Measurements from ENCODE around the gene CPT1C. TPM values are rescaled to one million over a fixed set of nuclear protein-coding genes. Genes with fewer than 3 reads are reported as not detected.

The CPT1C gene
- polyA plus RNA-seq, 1 donor from 2014 or later, result 204 TPM

DNA sequence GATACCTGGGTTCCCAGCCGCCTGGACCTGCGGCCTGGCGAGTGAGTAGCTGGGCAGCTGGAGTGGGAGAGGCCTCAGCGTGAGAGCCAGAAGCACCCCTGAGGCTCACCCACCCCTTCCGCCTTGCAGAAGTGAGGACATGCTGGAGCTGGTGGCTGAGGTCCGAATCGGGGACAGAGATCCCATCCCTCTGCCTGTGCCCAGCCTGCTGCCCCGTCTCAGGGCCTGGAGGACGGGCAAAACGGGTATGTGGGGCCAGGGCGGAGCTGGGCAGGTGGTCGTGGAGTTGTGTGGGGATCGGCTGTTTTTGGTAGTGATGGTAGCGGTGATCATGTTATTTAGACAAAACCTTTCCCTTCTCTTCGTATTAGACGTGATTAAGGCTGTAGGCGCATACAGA is 44.3 kb upstream of the CPT1C start:
- no peak for TF ChIP-seq MXI1 (conservative IDR thresholded peaks at IDR 0.05; ENCODE audit: poor library complexity, severe bottlenecking)
- no peak for TF ChIP-seq TAF1 (IDR thresholded peaks at IDR 0.05; ENCODE audit: low read depth)
- TF ChIP-seq EZH2 (IDR thresholded peaks at IDR 0.05; ENCODE audit: borderline replicate concordance, insufficient read depth, low read length, poor library complexity, severe bottlenecking), result no peak
- no peak for TF ChIP-seq POLR2AphosphoS5 (IDR thresholded peaks at IDR 0.05)
- no peak for TF ChIP-seq REST (IDR thresholded peaks at IDR 0.05; ENCODE audit: borderline replicate concordance)
- no peak for TF ChIP-seq SMC3 (conservative IDR thresholded peaks at IDR 0.05; ENCODE audit: poor library complexity)
- no peak for TF ChIP-seq RAD21 (conservative IDR thresholded peaks at IDR 0.05)
- TF ChIP-seq EP300 (conservative IDR thresholded peaks at IDR 0.05; ENCODE audit: poor library complexity, severe bottlenecking), result no peak
- TF ChIP-seq, protein P1, sequence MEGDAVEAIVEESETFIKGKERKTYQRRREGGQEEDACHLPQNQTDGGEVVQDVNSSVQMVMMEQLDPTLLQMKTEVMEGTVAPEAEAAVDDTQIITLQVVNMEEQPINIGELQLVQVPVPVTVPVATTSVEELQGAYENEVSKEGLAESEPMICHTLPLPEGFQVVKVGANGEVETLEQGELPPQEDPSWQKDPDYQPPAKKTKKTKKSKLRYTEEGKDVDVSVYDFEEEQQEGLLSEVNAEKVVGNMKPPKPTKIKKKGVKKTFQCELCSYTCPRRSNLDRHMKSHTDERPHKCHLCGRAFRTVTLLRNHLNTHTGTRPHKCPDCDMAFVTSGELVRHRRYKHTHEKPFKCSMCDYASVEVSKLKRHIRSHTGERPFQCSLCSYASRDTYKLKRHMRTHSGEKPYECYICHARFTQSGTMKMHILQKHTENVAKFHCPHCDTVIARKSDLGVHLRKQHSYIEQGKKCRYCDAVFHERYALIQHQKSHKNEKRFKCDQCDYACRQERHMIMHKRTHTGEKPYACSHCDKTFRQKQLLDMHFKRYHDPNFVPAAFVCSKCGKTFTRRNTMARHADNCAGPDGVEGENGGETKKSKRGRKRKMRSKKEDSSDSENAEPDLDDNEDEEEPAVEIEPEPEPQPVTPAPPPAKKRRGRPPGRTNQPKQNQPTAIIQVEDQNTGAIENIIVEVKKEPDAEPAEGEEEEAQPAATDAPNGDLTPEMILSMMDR (IDR thresholded peaks at IDR 0.05; ENCODE audit: poor library complexity, severe bottlenecking), result no peak
- Histone ChIP-seq H3K9me2 (ENCODE audit: insufficient read depth, low read length) (no peaks in the 10 kb centered on the region), H3K9me3 (ENCODE audit: low read length) (no peaks in the 10 kb centered on the region), H3K27ac (ENCODE audit: low read length) (no peak overlapping the region), H3K79me2 (replicated peaks; ENCODE audit: insufficient read depth, low read length) (peaks cover 25% of the 10 kb centered on the region), H3K36me3 (ENCODE audit: insufficient read depth, low read length) (no peaks in the 10 kb centered on the region), H3K9ac (ENCODE audit: low read length) (no peak overlapping the region), H3K27me3 (ENCODE audit: insufficient read depth, low read depth, low read length) (no peaks in the 10 kb centered on the region), H3K4me2 (ENCODE audit: low read length) (no peak overlapping the region), H3F3A (ENCODE audit: insufficient read depth, low read length, poor library complexity, severe bottlenecking) (no peaks in the 10 kb centered on the region), H2AFZ (ENCODE audit: low read depth, low read length) (no peak overlapping the region), H4K20me1 (ENCODE audit: insufficient read depth) (no peaks in the 10 kb centered on the region), H3K4me3 (ENCODE audit: low read length) (no peak overlapping the region)

- no peak overlapping the region for H3K27ac ChIP-seq (ENCODE audit: low read length)
- no peak overlapping the region for H3K4me2 ChIP-seq (ENCODE audit: low read length)
- no peaks in the 10 kb centered on the region for H3K36me3 ChIP-seq (ENCODE audit: insufficient read depth, low read length)
These were observed 39.7 kb upstream of the CPT1C start for GRCh38 chr19:49651029-49651819.

More at GRCh38 chr19:49651029-49651819, 39.7 kb upstream of the CPT1C start:
- Histone ChIP-seq H3F3A (ENCODE audit: insufficient read depth, low read length, poor library complexity, severe bottlenecking) (no peaks in the 10 kb centered on the region), H3K79me2 (replicated peaks; ENCODE audit: insufficient read depth, low read length) (no peaks in the 10 kb centered on the region), H3K9me2 (ENCODE audit: insufficient read depth, low read length) (no peaks in the 10 kb centered on the region), H2AFZ (ENCODE audit: low read depth, low read length) (no peak overlapping the region), H3K4me3 (ENCODE audit: low read length) (no peak overlapping the region), H3K27me3 (ENCODE audit: insufficient read depth, low read depth, low read length) (no peaks in the 10 kb centered on the region), H4K20me1 (ENCODE audit: insufficient read depth) (no peaks in the 10 kb centered on the region), H3K9me3 (ENCODE audit: low read length) (no peaks in the 10 kb centered on the region), H3K9ac (ENCODE audit: low read length) (no peak overlapping the region)
- TF ChIP-seq TAF1 (IDR thresholded peaks at IDR 0.05; ENCODE audit: low read depth), result no peak
- no peak for TF ChIP-seq REST (IDR thresholded peaks at IDR 0.05; ENCODE audit: borderline replicate concordance)
- no peak for TF ChIP-seq SMC3 (conservative IDR thresholded peaks at IDR 0.05; ENCODE audit: poor library complexity)
- no peak for TF ChIP-seq POLR2AphosphoS5 (IDR thresholded peaks at IDR 0.05)
- TF ChIP-seq RAD21 (conservative IDR thresholded peaks at IDR 0.05), result no peak
- no peak for TF ChIP-seq EP300 (conservative IDR thresholded peaks at IDR 0.05; ENCODE audit: poor library complexity, severe bottlenecking)
- no peak for TF ChIP-seq MXI1 (conservative IDR thresholded peaks at IDR 0.05; ENCODE audit: poor library complexity, severe bottlenecking)
- TF ChIP-seq, protein P1 (IDR thresholded peaks at IDR 0.05; ENCODE audit: poor library complexity, severe bottlenecking), result no peak
- TF ChIP-seq EZH2 (IDR thresholded peaks at IDR 0.05; ENCODE audit: borderline replicate concordance, insufficient read depth, low read length, poor library complexity, severe bottlenecking), result no peak
